ENCODE results near the gene STX11. TPM values are rescaled to one million over a fixed set of nuclear protein-coding genes. Genes with fewer than 3 reads are reported as not detected.

STX11 gene
- total RNA-seq, 1 experiment from 2014 or later, result 0.69 TPM

- H3K79me2 ChIP-seq (ENCODE audit: insufficient read depth, low read length), result no peaks in the 10 kb centered on the region
- no TSS peak for BruUV-seq (replicated peaks)
- intact Hi-C loops (cut with micrococcal nuclease), result no loop called here
- H3K4me2 ChIP-seq (ENCODE audit: low read length), result no peak overlapping the region
- H3K9ac ChIP-seq (ENCODE audit: low read length), result no peak overlapping the region
- RAD21 ChIA-PET (ENCODE audit: low non-redundant PET in 1 of 2, low total read pairs in 2 of 2, uncharacterized antibody in 2 of 2, unreplicated experiment in 2 of 2), result no interaction called here
- H3K36me3 ChIP-seq (ENCODE audit: control insufficient read depth in 1 of 2, insufficient read depth in 2 of 2, low read length in 2 of 2), result no peaks in the 10 kb centered on the region
- H3K9me2 ChIP-seq (ENCODE audit: insufficient read depth), result no peaks in the 10 kb centered on the region
- DNase-seq (ENCODE audit: low read depth, low spot score) (no peak), ATAC-seq (no peak)
- H3K9me3 ChIP-seq (ENCODE audit: control insufficient read depth in 1 of 2, insufficient read depth in 1 of 2, low read depth in 1 of 2, low read length in 2 of 2), result no peaks in the 10 kb centered on the region
- CTCF ChIA-PET, result no interaction called here
- H3K4me1 ChIP-seq (ENCODE audit: control insufficient read depth in 1 of 2, insufficient read depth in 2 of 2, low read length in 2 of 2), result no peaks in the 10 kb centered on the region
- no peaks in the 10 kb centered on the region for H4K20me1 ChIP-seq (ENCODE audit: insufficient read depth)
- H2AFZ ChIP-seq (ENCODE audit: low read depth, low read length, poor library complexity, severe bottlenecking), result no peak overlapping the region
- POLR2A ChIA-PET, result no interaction called here
- H3K27me3 ChIP-seq (ENCODE audit: insufficient read depth, low read length), result no peaks in the 10 kb centered on the region
- TF ChIP-seq FOSL1 (IDR thresholded peaks at IDR 0.05; ENCODE audit: low read depth) (no peak), POLR2AphosphoS5 (IDR thresholded peaks at IDR 0.05; ENCODE audit: low read depth, low read length) (no peak), CBX3 (IDR thresholded peaks at IDR 0.05; ENCODE audit: low read depth) (no peak), REST (IDR thresholded peaks at IDR 0.05; ENCODE audit: low read depth) (no peak), SIN3A (IDR thresholded peaks at IDR 0.05; ENCODE audit: low read depth) (no peak), YY1 (IDR thresholded peaks at IDR 0.05; ENCODE audit: extremely low read depth, insufficient replicate concordance, low read depth, low read length) (no peak), POLR2A (IDR thresholded peaks at IDR 0.05; ENCODE audit: borderline replicate concordance, extremely low read depth, insufficient read depth, insufficient read length) (no peak), EZH2 (IDR thresholded peaks at IDR 0.05) (no peak), TCF7L2 (IDR thresholded peaks at IDR 0.05; ENCODE audit: borderline replicate concordance, extremely low read depth, insufficient read depth, insufficient read length) (no peak), SP1 (IDR thresholded peaks at IDR 0.05; ENCODE audit: low read depth) (no peak), ZNF274 (IDR thresholded peaks at IDR 0.05; ENCODE audit: low read depth, low read length) (no peak), SRF (IDR thresholded peaks at IDR 0.05; ENCODE audit: low read depth) (no peak), EGR1 (IDR thresholded peaks at IDR 0.05; ENCODE audit: low read depth) (no peak), ZFX (IDR thresholded peaks at IDR 0.05) (no peak)
- TF ChIP-seq, protein P1, sequence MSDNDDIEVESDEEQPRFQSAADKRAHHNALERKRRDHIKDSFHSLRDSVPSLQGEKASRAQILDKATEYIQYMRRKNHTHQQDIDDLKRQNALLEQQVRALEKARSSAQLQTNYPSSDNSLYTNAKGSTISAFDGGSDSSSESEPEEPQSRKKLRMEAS (IDR thresholded peaks at IDR 0.05), result no peak
- TF ChIP-seq, protein P2, sequence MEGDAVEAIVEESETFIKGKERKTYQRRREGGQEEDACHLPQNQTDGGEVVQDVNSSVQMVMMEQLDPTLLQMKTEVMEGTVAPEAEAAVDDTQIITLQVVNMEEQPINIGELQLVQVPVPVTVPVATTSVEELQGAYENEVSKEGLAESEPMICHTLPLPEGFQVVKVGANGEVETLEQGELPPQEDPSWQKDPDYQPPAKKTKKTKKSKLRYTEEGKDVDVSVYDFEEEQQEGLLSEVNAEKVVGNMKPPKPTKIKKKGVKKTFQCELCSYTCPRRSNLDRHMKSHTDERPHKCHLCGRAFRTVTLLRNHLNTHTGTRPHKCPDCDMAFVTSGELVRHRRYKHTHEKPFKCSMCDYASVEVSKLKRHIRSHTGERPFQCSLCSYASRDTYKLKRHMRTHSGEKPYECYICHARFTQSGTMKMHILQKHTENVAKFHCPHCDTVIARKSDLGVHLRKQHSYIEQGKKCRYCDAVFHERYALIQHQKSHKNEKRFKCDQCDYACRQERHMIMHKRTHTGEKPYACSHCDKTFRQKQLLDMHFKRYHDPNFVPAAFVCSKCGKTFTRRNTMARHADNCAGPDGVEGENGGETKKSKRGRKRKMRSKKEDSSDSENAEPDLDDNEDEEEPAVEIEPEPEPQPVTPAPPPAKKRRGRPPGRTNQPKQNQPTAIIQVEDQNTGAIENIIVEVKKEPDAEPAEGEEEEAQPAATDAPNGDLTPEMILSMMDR (IDR thresholded peaks at IDR 0.05 in 2 of 3, conservative IDR thresholded peaks at IDR 0.05 in 1 of 3; ENCODE audit: borderline replicate concordance in 1 of 3, insufficient read depth in 1 of 3, low read depth in 2 of 3, low read length in 2 of 3), result no peak
- no peak overlapping the region for H3K4me3 ChIP-seq (replicated peaks in 1 of 2; ENCODE audit: low read depth in 1 of 2, low read length in 2 of 2)
- H3K27ac ChIP-seq (ENCODE audit: low read depth, low read length), result no peak overlapping the region
Measured at GRCh38 chr6:144170044-144170443, 19.7 kb downstream of the STX11 start.
